IMR-90 (cell line): ENCODE results near the gene TMEM163. TPM values are rescaled to one million over a fixed set of nuclear protein-coding genes. Genes with fewer than 3 reads are reported as not detected.

Experiments used
- ATAC-seq: fragments of 200-7000 bp; cut with Tn5 transposase; 2 replicates; pipeline ENCODE4 v1.9.1; 2020; ENCODE audit warnings: low read depth, mild to moderate bottlenecking, moderate library complexity
- BruUV-seq: library from RNA; stranded (reverse); fragments of 400-500 nt; replicated peaks from 2 replicates; lab custom pipeline; 2021; lab: Mats Ljungman, UMichigan
- CTCF ChIA-PET: fragments of 300-600 bp; formaldehyde crosslinking; extraction: SDS; loops from one replicate; lab custom pipeline; 2021; ENCODE audit warnings: antibody characterized with exemption; lab: Yijun Ruan, JAX
- POLR2A ChIA-PET: fragments of 300-600 bp; sonication (Branson Sonifier 250); formaldehyde crosslinking; loops from one replicate; lab custom pipeline; 2022; ENCODE audit warnings: antibody characterized with exemption; ENCODE audit not compliant: unreplicated experiment; lab: Charles Lee
- DNase-seq: peaks from one replicate; pipeline ENCODE4 v3.0.0; 2013
- H2AFZ ChIP-seq: replicated peaks from 2 replicates; pipeline ENCODE3; 2013; ENCODE audit warnings: low read length, mild to moderate bottlenecking; ENCODE audit not compliant: poor library complexity
- H2AK5ac ChIP-seq: 2 replicates; pipeline ENCODE4 v1.6.1; 2013; ENCODE audit warnings: low read depth, low read length, inconsistent platforms
- H2AK9ac ChIP-seq: replicated peaks from 2 replicates; pipeline ENCODE3; 2013; ENCODE audit warnings: mild to moderate bottlenecking, low read depth, low read length, moderate library complexity; ENCODE audit not compliant: poor library complexity
- H2BK120ac ChIP-seq: 2 replicates; pipeline ENCODE4 v1.6.1; 2013; ENCODE audit warnings: low read depth, low read length, inconsistent platforms
- H2BK15ac ChIP-seq: 3 replicates; pipeline ENCODE4 v1.6.1; 2013; ENCODE audit warnings: low read depth, low read length, inconsistent platforms
- H2BK20ac ChIP-seq: 2 replicates; pipeline ENCODE4 v1.6.1; 2013; ENCODE audit warnings: low read depth, mild to moderate bottlenecking, inconsistent platforms, low read length, moderate library complexity
- H2BK5ac ChIP-seq: 2 replicates; pipeline ENCODE4 v1.6.1; 2013; ENCODE audit warnings: mild to moderate bottlenecking, low read depth, low read length, inconsistent platforms; ENCODE audit not compliant: poor library complexity, severe bottlenecking
- H3K14ac ChIP-seq: replicated peaks from 2 replicates; pipeline ENCODE4 v1.6.1; 2013; ENCODE audit warnings: low read depth, low read length, inconsistent platforms
- H3K18ac ChIP-seq: 2 replicates; pipeline ENCODE4 v1.6.1; 2013; ENCODE audit warnings: low read depth, low read length, control low read depth
- H3K23ac ChIP-seq: 2 replicates; pipeline ENCODE4 v1.6.1; 2013; ENCODE audit warnings: low read depth, low read length, inconsistent platforms
- H3K27ac ChIP-seq: 2 replicates; pipeline ENCODE4 v1.5.1; 2013; ENCODE audit warnings: mild to moderate bottlenecking, control low read depth, low read length; ENCODE audit not compliant: insufficient read depth
- H3K27me3 ChIP-seq: 2 replicates; pipeline ENCODE4 v1.6.1; 2013; ENCODE audit warnings: low read length; ENCODE audit not compliant: control insufficient read depth, insufficient read depth
- H3K36me3 ChIP-seq: 2 replicates; pipeline ENCODE4 v1.6.1; 2013; ENCODE audit warnings: low read length, mixed read lengths; ENCODE audit not compliant: control insufficient read depth, insufficient read depth
- H3K4ac ChIP-seq: 2 replicates; pipeline ENCODE4 v1.6.1; 2013; ENCODE audit warnings: low read depth, low read length, inconsistent platforms
- H3K4me1 ChIP-seq: 2 replicates; pipeline ENCODE4 v1.6.1; 2013; ENCODE audit warnings: low read length, mixed read lengths; ENCODE audit not compliant: control insufficient read depth, insufficient read depth
- H3K4me2 ChIP-seq: 2 replicates; pipeline ENCODE4 v1.6.1; 2013; ENCODE audit warnings: low read depth, mild to moderate bottlenecking, control low read depth, low read length, moderate library complexity
- H3K4me3 ChIP-seq: 2 replicates; pipeline ENCODE4 v1.5.1; 2013; ENCODE audit warnings: low read depth, mild to moderate bottlenecking, control low read depth, low read length, moderate library complexity; ENCODE audit not compliant: insufficient read depth
- H3K56ac ChIP-seq: 2 replicates; pipeline ENCODE4 v1.6.1; 2013; ENCODE audit warnings: low read length, inconsistent platforms; ENCODE audit not compliant: insufficient read depth; ENCODE audit errors: extremely low read depth
- H3K79me1 ChIP-seq, 2 experiments: 2 replicates each; pipeline ENCODE4 v1.6.1; 2013; ENCODE audit warnings: low read length in 2 of 2, inconsistent platforms in 1 of 2, low read depth in 1 of 2
- H3K9ac ChIP-seq: 2 replicates; pipeline ENCODE4 v1.6.1; 2013; ENCODE audit warnings: low read depth, low read length, control low read depth
- H3K9me1 ChIP-seq: 2 replicates; pipeline ENCODE4 v1.6.1; 2013; ENCODE audit warnings: low read length, inconsistent platforms; ENCODE audit not compliant: insufficient read depth
- H3K9me3 ChIP-seq: 2 replicates; pipeline ENCODE4 v1.6.1; 2013; ENCODE audit warnings: low read length; ENCODE audit not compliant: control insufficient read depth, insufficient read depth
- H4K20me1 ChIP-seq: 2 replicates; pipeline ENCODE4 v1.6.1; 2013; ENCODE audit warnings: low read length, inconsistent platforms; ENCODE audit not compliant: insufficient read depth
- H4K5ac ChIP-seq: 2 replicates; pipeline ENCODE4 v1.6.1; 2013; ENCODE audit warnings: mild to moderate bottlenecking, low read depth, low read length, control low read depth
- H4K8ac ChIP-seq, 2 experiments: 2 replicates each; pipeline ENCODE4 v1.6.1; 2013; ENCODE audit warnings: low read depth in 2 of 2, low read length in 2 of 2, control low read depth in 1 of 2, inconsistent platforms in 1 of 2
- H4K91ac ChIP-seq: 2 replicates; pipeline ENCODE4 v1.6.1; 2013; ENCODE audit warnings: low read depth, low read length, inconsistent platforms; ENCODE audit not compliant: insufficient read depth
- BHLHE40 ChIP-seq: fragments of 150-350 bp; IDR thresholded peaks from 2 replicates; pipeline ENCODE4 v1.6.1; 2016; ENCODE audit warnings: mild to moderate bottlenecking, low read depth, low read length
- CEBPB ChIP-seq: IDR thresholded peaks from 2 replicates; pipeline ENCODE4 v1.6.1; 2012; ENCODE audit warnings: low read depth, low read length, improper control_type of control experiment
- CHD1 ChIP-seq: IDR thresholded peaks from 2 replicates; pipeline ENCODE4 v1.6.1; 2012; ENCODE audit warnings: low read depth, low read length, improper control_type of control experiment
- CTCF ChIP-seq: conservative IDR thresholded peaks from 2 replicates; pipeline ENCODE4 v1.5.1; 2012; ENCODE audit warnings: mild to moderate bottlenecking, low read depth, low read length, improper control_type of control experiment
- FOS ChIP-seq: fragments of 150-350 bp; IDR thresholded peaks from 2 replicates; pipeline ENCODE4 v1.6.1; 2016; ENCODE audit warnings: low read depth, low read length
- MAFK ChIP-seq: IDR thresholded peaks from 2 replicates; pipeline ENCODE4 v1.6.1; 2012; ENCODE audit warnings: low read depth, low read length, improper control_type of control experiment
- MAZ ChIP-seq: IDR thresholded peaks from 2 replicates; pipeline ENCODE4 v1.6.1; 2012; ENCODE audit warnings: low read depth, mild to moderate bottlenecking, low read length, improper control_type of control experiment, moderate library complexity, borderline replicate concordance
- MXI1 ChIP-seq: IDR thresholded peaks from 2 replicates; pipeline ENCODE4 v1.6.1; 2012; ENCODE audit warnings: low read depth, mild to moderate bottlenecking, low read length, moderate library complexity, borderline replicate concordance
- POLR2A ChIP-seq: IDR thresholded peaks from 2 replicates; pipeline ENCODE4 v1.6.1; 2012; ENCODE audit warnings: mild to moderate bottlenecking, low read depth, low read length
- RAD21 ChIP-seq: IDR thresholded peaks from 2 replicates; pipeline ENCODE4 v1.6.1; 2012; ENCODE audit warnings: low read length, improper control_type of control experiment
- RCOR1 ChIP-seq: IDR thresholded peaks from 2 replicates; pipeline ENCODE4 v1.6.1; 2012; ENCODE audit warnings: mild to moderate bottlenecking, low read length, improper control_type of control experiment; ENCODE audit not compliant: insufficient replicate concordance
- RFX5 ChIP-seq: IDR thresholded peaks from 2 replicates; pipeline ENCODE4 v1.8.0; 2012; ENCODE audit warnings: low read depth, mild to moderate bottlenecking, low read length, moderate library complexity
- SMC3 ChIP-seq: fragments of 150-350 bp; IDR thresholded peaks from 2 replicates; pipeline ENCODE4 v1.6.1; 2016; ENCODE audit warnings: low read depth, mild to moderate bottlenecking, antibody characterized with exemption, low read length, moderate library complexity
- USF2 ChIP-seq: fragments of 150-350 bp; IDR thresholded peaks from 2 replicates; pipeline ENCODE4 v1.6.1; 2017; ENCODE audit warnings: mild to moderate bottlenecking, antibody characterized with exemption, low read length, low read depth
- WGBS, 2 experiments: methylation state at CpG; one replicate each; pipeline versions ENCODE4 v1.1.5 to v1.1.7; 2013; ENCODE audit warnings: missing lambda C conversion rate in 2 of 2; ENCODE audit not compliant: insufficient read length in 1 of 2; ENCODE audit errors: extremely low coverage in 2 of 2; 5-methylcytosine and 5-hydroxymethylcytosine counted together
- dilution Hi-C: fragments of 300-500 bp; cut with HindIII; formaldehyde crosslinking; loops from one replicate; pipeline ENCODE4 v1.14.3; 2018; ENCODE audit warnings: low sequenced_read_pairs; ENCODE audit not compliant: unreplicated experiment
- in situ Hi-C: fragments of 300-500 bp; cut with MboI; formaldehyde crosslinking; loops from 3 replicates; pipeline ENCODE4 v1.14.3; 2019; ENCODE audit warnings: low sequenced_read_pairs, inconsistent platforms, mixed read lengths
- intact Hi-C: fragments of 100-400 bp; cut with micrococcal nuclease; formaldehyde crosslinking; loops from 2 replicates; pipeline ENCODE4 v1.10.0; 2022
- polyA plus RNA-seq, 3 experiments: library from polyadenylated mRNA; depleted of rRNA; stranded (reverse); fragments of >200 nt; gene quantifications; 2 replicates each; pipeline ENCODE4 v1.2.3, GENCODE V29; 2012; ENCODE audit warnings: low replicate concordance in 1 of 3
- total RNA-seq: library from RNA; depleted of rRNA; stranded (reverse); fragments of >200 nt; gene quantifications from 2 replicates; pipeline ENCODE4 v1.2.3, GENCODE V29; 2012
- TF ChIP-seq, protein P1 (sequence below): fragments of 150-350 bp; IDR thresholded peaks from 2 replicates; pipeline ENCODE4 v1.6.1; 2016; ENCODE audit warnings: low read depth, mild to moderate bottlenecking, low read length, moderate library complexity, borderline replicate concordance

TMEM163 gene
- total and polyA plus RNA-seq, 2 of the 4 experiments (the other 2 are of a cell fraction), result not detected

- POLR2A ChIA-PET, result no interaction called here
- CTCF ChIA-PET, result no interaction called here
- no CpG with 5 or more reads among the region's 3 CpGs for WGBS, 2 experiments
- Histone ChIP-seq H2BK15ac (no peak overlapping the region), H3K9me3 (no peaks in the 10 kb centered on the region), H4K91ac (no peak overlapping the region), H3K18ac (no peak overlapping the region), H4K5ac (no peak overlapping the region), H2BK5ac (no peak overlapping the region), H3K4ac (no peak overlapping the region), H3K9ac (no peak overlapping the region), H2AFZ (no peak overlapping the region), H3K56ac (no peak overlapping the region), H3K4me1 (no peaks in the 10 kb centered on the region), H4K20me1 (no peaks in the 10 kb centered on the region), H2AK9ac (no peak overlapping the region), H3K27me3 (no peaks in the 10 kb centered on the region), H2AK5ac (no peak overlapping the region), H3K27ac (no peak overlapping the region), H3K23ac (no peak overlapping the region), H3K4me2 (no peak overlapping the region), H3K79me1 (no peaks in the 10 kb centered on the region), H3K4me3 (no peak overlapping the region), H3K36me3 (no peaks in the 10 kb centered on the region), H2BK20ac (no peak overlapping the region), H3K14ac (no peak overlapping the region), H2BK120ac (no peak overlapping the region), H4K8ac (no peak overlapping the region), H3K9me1 (no peaks in the 10 kb centered on the region)
- BruUV-seq, result no TSS peak
- dilution Hi-C loops (no loop called here), intact Hi-C loops (no loop called here), in situ Hi-C loops (no loop called here)
- TF ChIP-seq MAFK (no peak), SMC3 (no peak), MAZ (no peak), CHD1 (no peak), USF2 (no peak), FOS (no peak), RAD21 (no peak), CEBPB (no peak), RFX5 (no peak), CTCF (no peak), POLR2A (no peak), RCOR1 (no peak), MXI1 (no peak), BHLHE40 (no peak)
- TF ChIP-seq, protein P1, sequence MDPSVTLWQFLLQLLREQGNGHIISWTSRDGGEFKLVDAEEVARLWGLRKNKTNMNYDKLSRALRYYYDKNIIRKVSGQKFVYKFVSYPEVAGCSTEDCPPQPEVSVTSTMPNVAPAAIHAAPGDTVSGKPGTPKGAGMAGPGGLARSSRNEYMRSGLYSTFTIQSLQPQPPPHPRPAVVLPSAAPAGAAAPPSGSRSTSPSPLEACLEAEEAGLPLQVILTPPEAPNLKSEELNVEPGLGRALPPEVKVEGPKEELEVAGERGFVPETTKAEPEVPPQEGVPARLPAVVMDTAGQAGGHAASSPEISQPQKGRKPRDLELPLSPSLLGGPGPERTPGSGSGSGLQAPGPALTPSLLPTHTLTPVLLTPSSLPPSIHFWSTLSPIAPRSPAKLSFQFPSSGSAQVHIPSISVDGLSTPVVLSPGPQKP, result no peak
- DNase-seq, result peak; percentile 50
- ATAC-seq, result peak; percentile 60
Measured at GRCh38 chr2:134736167-134736880, 17.5 kb upstream of the TMEM163 start.
